PC-3 (cell line): ENCODE data around the gene TACC2. TPM values are rescaled to one million over a fixed set of nuclear protein-coding genes. Genes with fewer than 3 reads are reported as not detected.

ENCODE experiments used
- ATAC-seq: fragments of 200-7000 bp; cut with Tn5 transposase; 2 replicates; pipeline ENCODE4 v1.9.1; 2020; ENCODE audit warnings: mild to moderate bottlenecking, moderate library complexity
- BruUV-seq: library from RNA; stranded (reverse); fragments of 400-500 nt; replicated peaks from 2 replicates; lab custom pipeline; 2021; lab: Mats Ljungman, UMichigan
- CTCF ChIA-PET: fragments of 300-600 bp; sonication (Branson Sonifier 250); formaldehyde crosslinking; loops from one replicate; lab custom pipeline; 2022; ENCODE audit warnings: antibody characterized with exemption; lab: Charles Lee
- POLR2A ChIA-PET: fragments of 300-600 bp; sonication (Branson Sonifier 250); formaldehyde crosslinking; loops from one replicate; lab custom pipeline; 2022; ENCODE audit warnings: antibody characterized with exemption; ENCODE audit not compliant: unreplicated experiment; lab: Charles Lee
- DNase-seq: peaks from one replicate; pipeline ENCODE4 v3.0.0-alpha.2; 2015
- H2AFZ ChIP-seq: fragments of 300-600 bp; sonication (generic); 2 replicates; pipeline ENCODE4 v1.6.0; 2016; ENCODE audit warnings: antibody characterized with exemption, low read length
- H3F3A ChIP-seq: fragments of 300-600 bp; sonication (generic); one replicate; pipeline ENCODE4 v1.6.0; 2017; ENCODE audit warnings: antibody characterized with exemption, low read length, control low read depth, mild to moderate bottlenecking; ENCODE audit not compliant: unreplicated experiment
- H3K27ac ChIP-seq: fragments of 300-600 bp; sonication (generic); 2 replicates; pipeline ENCODE4 v1.5.1; 2016; ENCODE audit warnings: mild to moderate bottlenecking, low read length
- H3K27me3 ChIP-seq: fragments of 300-600 bp; sonication (generic); 2 replicates; pipeline ENCODE4 v1.6.1; 2016; ENCODE audit warnings: low read length, mixed read lengths
- H3K36me3 ChIP-seq: fragments of 300-600 bp; sonication (generic); 2 replicates; pipeline ENCODE4 v1.6.1; 2016; ENCODE audit warnings: low read depth, mixed run types, low read length, mixed read lengths
- H3K4me1 ChIP-seq: fragments of 300-600 bp; sonication (generic); 2 replicates; pipeline ENCODE4 v1.5.1; 2016; ENCODE audit warnings: low read length; ENCODE audit not compliant: insufficient read depth
- H3K4me2 ChIP-seq: fragments of 300-600 bp; sonication (generic); 2 replicates; pipeline ENCODE4 v1.6.0; 2016; ENCODE audit warnings: low read length
- H3K4me3 ChIP-seq: fragments of 300-600 bp; sonication (generic); 2 replicates; pipeline ENCODE4 v1.5.1; 2016; ENCODE audit warnings: mild to moderate bottlenecking, low read length, mixed read lengths
- H3K79me2 ChIP-seq: fragments of 300-600 bp; sonication (generic); 2 replicates; pipeline ENCODE4 v1.6.1; 2017; ENCODE audit warnings: low read length, mixed read lengths
- H3K9ac ChIP-seq: fragments of 300-600 bp; sonication (generic); 2 replicates; pipeline ENCODE4 v1.6.0; 2016; ENCODE audit warnings: mild to moderate bottlenecking, low read length
- H3K9me2 ChIP-seq: fragments of 300-600 bp; sonication (generic); replicated peaks from 2 replicates; pipeline ENCODE4 v1.6.1; 2016; ENCODE audit warnings: mixed run types, low read length, mixed read lengths
- H3K9me3 ChIP-seq: fragments of 300-600 bp; sonication (generic); 2 replicates; pipeline ENCODE4 v1.6.1; 2016; ENCODE audit warnings: low read length, mixed read lengths
- H4K20me1 ChIP-seq: fragments of 300-600 bp; sonication (generic); 2 replicates; pipeline ENCODE4 v1.6.1; 2016; ENCODE audit warnings: low read length, mixed read lengths
- CTCF ChIP-seq: fragments of 300-600 bp; sonication (generic); conservative IDR thresholded peaks from 2 replicates; pipeline ENCODE4 v1.5.1; 2017; ENCODE audit warnings: antibody characterized with exemption, low read depth, mild to moderate bottlenecking, low read length
- EZH2 ChIP-seq: fragments of 300-600 bp; sonication (generic); IDR thresholded peaks from one replicate; pipeline ENCODE4 v1.6.1; 2017; ENCODE audit warnings: antibody characterized with exemption, mild to moderate bottlenecking, low read length; ENCODE audit not compliant: unreplicated experiment
- EZH2phosphoT487 ChIP-seq: fragments of 300-600 bp; sonication (generic); IDR thresholded peaks from 2 replicates; pipeline ENCODE4 v1.6.1; 2018; ENCODE audit warnings: mild to moderate bottlenecking, antibody characterized with exemption, low read length, borderline replicate concordance
- intact Hi-C: fragments of 100-400 bp; cut with micrococcal nuclease; formaldehyde crosslinking; loops from 2 replicates; pipeline ENCODE4 v1.9.0; 2023
- total RNA-seq: library from RNA; depleted of rRNA; stranded (reverse); fragments of >200 nt; gene quantifications from 2 replicates; pipeline ENCODE4 v1.2.3, GENCODE V29; 2014

Gene TACC2
- total RNA-seq, 1 experiment from 2014 or later: 31.7 TPM

- no peaks in the 10 kb centered on the region for H4K20me1 ChIP-seq
- H3K4me3 ChIP-seq: no peak overlapping the region
- intact Hi-C loops: no loop called here
- H3K9me2 ChIP-seq: no peaks in the 10 kb centered on the region
- H3K4me1 ChIP-seq: no peaks in the 10 kb centered on the region
- POLR2A ChIA-PET: no interaction called here
- no peak for ATAC-seq
- no peaks in the 10 kb centered on the region for H3K79me2 ChIP-seq
- no peaks in the 10 kb centered on the region for H3K9me3 ChIP-seq
- H3K9ac ChIP-seq: no peak overlapping the region
- H3K4me2 ChIP-seq: no peak overlapping the region
- no peak for TF ChIP-seq EZH2
- TF ChIP-seq CTCF: no peak
- no peak for TF ChIP-seq EZH2phosphoT487
- H2AFZ ChIP-seq: no peak overlapping the region
- no peaks in the 10 kb centered on the region for H3K36me3 ChIP-seq
- DNase-seq: no peak
- no TSS peak for BruUV-seq
- CTCF ChIA-PET: no interaction called here
- H3K27me3 ChIP-seq: no peaks in the 10 kb centered on the region
- H3F3A ChIP-seq: no peaks in the 10 kb centered on the region
- no peak overlapping the region for H3K27ac ChIP-seq
Measured at GRCh38 chr10:122165484-122166276, 176.7 kb downstream of the TACC2 start.

GRCh38 chr10:122168101-122168500, 179.1 kb downstream of the TACC2 start:
- POLR2A ChIA-PET: no interaction called here
- BruUV-seq: no TSS peak
- Histone ChIP-seq H2AFZ (no peak overlapping the region), H3K27ac (no peak overlapping the region), H3K9ac (no peak overlapping the region), H3K4me3 (no peak overlapping the region), H3F3A (no peaks in the 10 kb centered on the region), H4K20me1 (no peaks in the 10 kb centered on the region), H3K4me1 (no peaks in the 10 kb centered on the region), H3K27me3 (no peaks in the 10 kb centered on the region), H3K79me2 (no peaks in the 10 kb centered on the region), H3K4me2 (no peak overlapping the region), H3K36me3 (no peaks in the 10 kb centered on the region), H3K9me3 (no peaks in the 10 kb centered on the region), H3K9me2 (no peaks in the 10 kb centered on the region)
- no peak for TF ChIP-seq EZH2
- no peak for TF ChIP-seq CTCF
- TF ChIP-seq EZH2phosphoT487: no peak
- CTCF ChIA-PET: no interaction called here
- intact Hi-C loops: no loop called here
- ATAC-seq (no peak), DNase-seq (no peak)

- no peak overlapping the region for H3K4me2 ChIP-seq
- CTCF ChIA-PET: no interaction called here
- no peaks in the 10 kb centered on the region for H3K27me3 ChIP-seq
- H3K79me2 ChIP-seq: no peaks in the 10 kb centered on the region
- no peaks in the 10 kb centered on the region for H3F3A ChIP-seq
- no peak overlapping the region for H3K4me3 ChIP-seq
- POLR2A ChIA-PET: no interaction called here
- no peak overlapping the region for H3K27ac ChIP-seq
- H3K9me3 ChIP-seq: no peaks in the 10 kb centered on the region
- H3K9me2 ChIP-seq: no peaks in the 10 kb centered on the region
- H2AFZ ChIP-seq: no peak overlapping the region
- BruUV-seq: no TSS peak
- DNase-seq (no peak), ATAC-seq (no peak)
- no peaks in the 10 kb centered on the region for H3K36me3 ChIP-seq
- TF ChIP-seq EZH2phosphoT487 (no peak), EZH2 (no peak), CTCF (no peak)
- no peaks in the 10 kb centered on the region for H4K20me1 ChIP-seq
- no peaks in the 10 kb centered on the region for H3K4me1 ChIP-seq
- H3K9ac ChIP-seq: no peak overlapping the region
- intact Hi-C loops: no loop called here
Measured at GRCh38 chr10:122168598-122169394, 179.8 kb downstream of the TACC2 start.
